PC-9 (cell line): Measurements from ENCODE around the gene GALNT2. TPM values are rescaled to one million over a fixed set of nuclear protein-coding genes. Genes with fewer than 3 reads are reported as not detected.

Source experiments
- BruUV-seq: library from RNA; stranded (reverse); fragments of 400-500 nt; replicated peaks from 2 replicates; lab custom pipeline; 2021; lab: Mats Ljungman, UMichigan
- CTCF ChIA-PET: fragments of 300-600 bp; sonication (Branson Sonifier 250); formaldehyde crosslinking; loops from one replicate; lab custom pipeline; 2022; ENCODE audit warnings: antibody characterized with exemption; lab: Charles Lee
- POLR2A ChIA-PET: fragments of 300-600 bp; sonication (Branson Sonifier 250); formaldehyde crosslinking; loops from one replicate; lab custom pipeline; 2022; ENCODE audit warnings: antibody characterized with exemption; ENCODE audit not compliant: unreplicated experiment; lab: Charles Lee
- DNase-seq, 2 experiments: peaks; one replicate each; pipeline versions ENCODE4 v3.0.0 to v3.0.0-alpha.2; 2015 to 2022; ENCODE audit warnings: mixed read lengths in 1 of 2
- H2AFZ ChIP-seq: fragments of 200-600 bp; sonication (generic); 2 replicates; pipeline ENCODE4 v1.8.1; 2017; ENCODE audit warnings: antibody characterized with exemption
- H3F3A ChIP-seq: fragments of 200-600 bp; sonication (generic); 2 replicates; pipeline ENCODE4 v1.8.1; 2017; ENCODE audit warnings: antibody characterized with exemption, mild to moderate bottlenecking, low read depth; ENCODE audit not compliant: insufficient read depth
- H3K27ac ChIP-seq: fragments of 200-600 bp; sonication (generic); 2 replicates; pipeline ENCODE4 v1.6.1; 2016; ENCODE audit warnings: mixed run types
- H3K27me3 ChIP-seq: fragments of 200-600 bp; sonication (generic); 2 replicates; pipeline ENCODE4 v1.6.1; 2016; ENCODE audit warnings: low read depth, mixed run types; ENCODE audit not compliant: insufficient read depth
- H3K36me3 ChIP-seq: fragments of 200-600 bp; sonication (generic); 2 replicates; pipeline ENCODE4 v1.6.1; 2016; ENCODE audit warnings: low read depth, mixed run types
- H3K4me1 ChIP-seq: fragments of 200-600 bp; sonication (generic); replicated peaks from 2 replicates; pipeline ENCODE4 v1.6.1; 2016; ENCODE audit warnings: mixed run types; ENCODE audit not compliant: insufficient read depth
- H3K4me2 ChIP-seq: fragments of 200-600 bp; sonication (generic); 2 replicates; pipeline ENCODE4 v1.6.1; 2017; ENCODE audit warnings: mixed run types
- H3K4me3 ChIP-seq: fragments of 200-600 bp; sonication (generic); 2 replicates; pipeline ENCODE4 v1.6.1; 2016; ENCODE audit warnings: mixed run types
- H3K79me2 ChIP-seq: fragments of 200-600 bp; sonication (generic); 2 replicates; pipeline ENCODE4 v1.6.1; 2017; ENCODE audit warnings: low read depth, mixed run types
- H3K9me2 ChIP-seq: fragments of 200-600 bp; sonication (generic); 2 replicates; pipeline ENCODE4 v1.8.1; 2017; ENCODE audit warnings: mild to moderate bottlenecking; ENCODE audit not compliant: insufficient read depth
- H3K9me3 ChIP-seq: fragments of 200-600 bp; sonication (generic); 2 replicates; pipeline ENCODE4 v1.8.1; 2016; ENCODE audit warnings: low read depth; ENCODE audit not compliant: insufficient read depth
- H4K20me1 ChIP-seq: fragments of 200-600 bp; sonication (generic); 2 replicates; pipeline ENCODE4 v1.8.1; 2017; ENCODE audit not compliant: insufficient read depth
- CTCF ChIP-seq: fragments of 200-600 bp; sonication (generic); conservative IDR thresholded peaks from 2 replicates; pipeline ENCODE4 v1.6.1; 2017; ENCODE audit warnings: mixed run types, antibody characterized with exemption, mild to moderate bottlenecking, moderate library complexity
- EZH2 ChIP-seq: fragments of 200-600 bp; sonication (generic); IDR thresholded peaks from 2 replicates; pipeline ENCODE4 v1.8.0; 2017; ENCODE audit warnings: antibody characterized with exemption, low read depth
- intact Hi-C: fragments of 100-400 bp; cut with micrococcal nuclease; formaldehyde crosslinking; loops from one replicate; pipeline ENCODE4 v1.10.0; 2022; ENCODE audit not compliant: unreplicated experiment
- total RNA-seq: library from RNA; stranded (reverse); gene quantifications from 2 replicates; pipeline ENCODE4 v1.2.3, GENCODE V29; 2021

Gene GALNT2
- total RNA-seq, 1 experiment from 2014 or later = 121 TPM

GRCh38 chr1:230240446-230241086 is 173.5 kb downstream of the GALNT2 start:
- no peak overlapping the region for H3K27ac ChIP-seq
- no peak overlapping the region for H3K4me2 ChIP-seq
- H4K20me1 ChIP-seq = no peaks in the 10 kb centered on the region
- H3K9me2 ChIP-seq = no peaks in the 10 kb centered on the region
- H3K9me3 ChIP-seq = no peaks in the 10 kb centered on the region
- DNase-seq = no peak
- H3K79me2 ChIP-seq = no peaks in the 10 kb centered on the region
- BruUV-seq = no TSS peak
- intact Hi-C loops = no loop called here
- TF ChIP-seq CTCF (no peak), EZH2 (no peak)
- POLR2A ChIA-PET = interaction anchor here (0.7 kb wide), 1 partner anchor 284 kb away, joined by 5 read pairs; no protein-coding TSS in a partner anchor
- H3F3A ChIP-seq = peaks cover 10% of the 10 kb centered on the region; the same call in 1 of the 2 replicates
- no peak overlapping the region for H2AFZ ChIP-seq
- 0 out of 2 replicates have a peak, but pooled peaks cover 7% of the 10 kb centered on the region for H3K36me3 ChIP-seq
- no peaks in the 10 kb centered on the region for H3K4me1 ChIP-seq
- CTCF ChIA-PET = no interaction called here
- H3K27me3 ChIP-seq = no peaks in the 10 kb centered on the region
- no peak overlapping the region for H3K4me3 ChIP-seq

- DNase-seq = no peak
- TF ChIP-seq EZH2 (no peak), CTCF (no peak)
- H2AFZ ChIP-seq = no peak overlapping the region
- no peak overlapping the region for H3K4me3 ChIP-seq
- POLR2A ChIA-PET = interaction anchor here (0.6 kb wide), 1 partner anchor 38 kb away, joined by 3 read pairs; no protein-coding TSS in a partner anchor
- no TSS peak for BruUV-seq
- intact Hi-C loops = no loop called here
- no peaks in the 10 kb centered on the region for H4K20me1 ChIP-seq
- H3K36me3 ChIP-seq = no peaks in the 10 kb centered on the region
- CTCF ChIA-PET = no interaction called here
- no peak overlapping the region for H3K4me2 ChIP-seq
- H3F3A ChIP-seq = no peaks in the 10 kb centered on the region
- H3K27ac ChIP-seq = no peak overlapping the region
- no peaks in the 10 kb centered on the region for H3K9me2 ChIP-seq
- H3K79me2 ChIP-seq = no peaks in the 10 kb centered on the region
- no peaks in the 10 kb centered on the region for H3K4me1 ChIP-seq
- no peaks in the 10 kb centered on the region for H3K27me3 ChIP-seq
- no peaks in the 10 kb centered on the region for H3K9me3 ChIP-seq
These were observed 175.3 kb downstream of the GALNT2 start for GRCh38 chr1:230242326-230242725.

GRCh38 chr1:230243146-230243545 is 176.1 kb downstream of the GALNT2 start:
- no peak for TF ChIP-seq CTCF
- TF ChIP-seq EZH2 = no peak
- no peaks in the 10 kb centered on the region for H4K20me1 ChIP-seq
- no peaks in the 10 kb centered on the region for H3K79me2 ChIP-seq
- intact Hi-C loops = no loop called here
- POLR2A ChIA-PET = no interaction called here
- no peak overlapping the region for H3K4me2 ChIP-seq
- BruUV-seq = no TSS peak
- H3K36me3 ChIP-seq = no peaks in the 10 kb centered on the region
- H3K9me2 ChIP-seq = no peaks in the 10 kb centered on the region
- no peak overlapping the region for H3K4me3 ChIP-seq
- CTCF ChIA-PET = no interaction called here
- no peaks in the 10 kb centered on the region for H3F3A ChIP-seq
- no peak overlapping the region for H2AFZ ChIP-seq
- no peaks in the 10 kb centered on the region for H3K4me1 ChIP-seq
- no peak overlapping the region for H3K27ac ChIP-seq
- DNase-seq = no peak
- H3K9me3 ChIP-seq = no peaks in the 10 kb centered on the region
- no peaks in the 10 kb centered on the region for H3K27me3 ChIP-seq
